SK-N-SH (cell line): Measurements from ENCODE around the gene MUC2. TPM values are rescaled to one million over a fixed set of nuclear protein-coding genes. Genes with fewer than 3 reads are reported as not detected.

Source experiments
- CTCF ChIA-PET: fragments of 300-600, 350-600 bp; formaldehyde crosslinking; extraction: SDS; loops from one replicate; lab custom pipeline; 2021; lab: Yijun Ruan, JAX
- POLR2A ChIA-PET: fragments of 350-600 bp; sonication (Branson Sonifier 250); formaldehyde crosslinking; extraction: SDS; loops from one replicate; lab custom pipeline; 2020; ENCODE audit warnings: antibody characterized with exemption, inconsistent platforms; lab: Yijun Ruan, JAX
- DNase-seq: peaks from one replicate; pipeline ENCODE4 v3.0.0; 2012
- H2AFZ ChIP-seq: fragments of 200-600 bp; sonication (generic); 2 replicates; pipeline ENCODE4 v1.8.1; 2016; ENCODE audit warnings: antibody characterized with exemption, mild to moderate bottlenecking, low read depth
- H3F3A ChIP-seq: fragments of 200-600 bp; sonication (generic); replicated peaks from 2 replicates; pipeline ENCODE3; 2016; ENCODE audit warnings: antibody characterized with exemption, mild to moderate bottlenecking; ENCODE audit not compliant: insufficient read depth
- H3K27ac ChIP-seq, 2 experiments: fragments of 200-500 bp in 1 of 2; fragments of 200-600 bp in 1 of 2; sonication (Bioruptor generic) in 1 of 2; sonication (generic), shearing (Covaris generic) in 1 of 2; 2 replicates each; pipeline versions ENCODE4 v1.5.1 to v1.6.1; 2014 to 2016; ENCODE audit warnings: low read depth in 2 of 2, inconsistent platforms in 1 of 2, low read length in 1 of 2, mild to moderate bottlenecking in 1 of 2, mixed read lengths in 1 of 2
- H3K27me3 ChIP-seq: fragments of 200-600 bp; sonication (generic), shearing (Covaris generic); 2 replicates; pipeline ENCODE4 v1.6.1; 2016; ENCODE audit warnings: mixed run types; ENCODE audit not compliant: insufficient read depth
- H3K36me3 ChIP-seq, 2 experiments: fragments of 200-500 bp in 1 of 2; fragments of 200-600 bp in 1 of 2; sonication (Bioruptor generic) in 1 of 2; sonication (generic) in 1 of 2; replicated peaks in 1 of 2; 2 replicates each; pipeline versions ENCODE3 to v1.5.1; 2014 to 2016; ENCODE audit warnings: low read length in 1 of 2, mild to moderate bottlenecking in 1 of 2; ENCODE audit not compliant: insufficient read depth in 2 of 2, control insufficient read depth in 1 of 2
- H3K4me1 ChIP-seq, 2 experiments: fragments of 200-500 bp in 1 of 2; fragments of 200-600 bp in 1 of 2; sonication (Bioruptor generic) in 1 of 2; sonication (generic), shearing (Covaris generic) in 1 of 2; 2 replicates each; pipeline versions ENCODE4 v1.5.1 to v1.6.1; 2014 to 2016; ENCODE audit warnings: low read depth in 1 of 2, low read length in 1 of 2, mixed run types in 1 of 2; ENCODE audit not compliant: insufficient read depth in 2 of 2, control insufficient read depth in 1 of 2
- H3K4me2 ChIP-seq: fragments of 200-600 bp; sonication (generic), shearing (Covaris generic); 2 replicates; pipeline ENCODE4 v1.6.1; 2017; ENCODE audit warnings: mixed run types
- H3K4me3 ChIP-seq, 2 experiments: fragments of 200-500 bp in 1 of 2; fragments of 200-600 bp in 1 of 2; sonication (Bioruptor generic) in 1 of 2; sonication (generic), shearing (Covaris generic) in 1 of 2; 2 replicates each; pipeline versions ENCODE4 v1.5.1 to v1.8.1; 2014 to 2016; ENCODE audit warnings: low read depth in 2 of 2, inconsistent platforms in 1 of 2, low read length in 1 of 2, mild to moderate bottlenecking in 1 of 2, mixed read lengths in 1 of 2, moderate library complexity in 1 of 2
- H3K79me2 ChIP-seq: fragments of 200-600 bp; sonication (generic); 2 replicates; pipeline ENCODE4 v1.8.1; 2017; ENCODE audit warnings: mild to moderate bottlenecking; ENCODE audit not compliant: insufficient read depth
- H3K9ac ChIP-seq: fragments of 200-600 bp; sonication (generic); 2 replicates; pipeline ENCODE4 v1.6.1; 2017; ENCODE audit warnings: mixed run types
- H3K9me2 ChIP-seq: fragments of 200-600 bp; sonication (generic); 2 replicates; pipeline ENCODE4 v1.6.1; 2017; ENCODE audit warnings: mixed run types
- H3K9me3 ChIP-seq: fragments of 200-600 bp; sonication (generic); 2 replicates; pipeline ENCODE4 v1.6.1; 2017; ENCODE audit warnings: mixed run types, mild to moderate bottlenecking, moderate library complexity
- H4K20me1 ChIP-seq: fragments of 200-600 bp; sonication (generic); 2 replicates; pipeline ENCODE4 v1.6.1; 2017; ENCODE audit warnings: mild to moderate bottlenecking, mixed run types; ENCODE audit not compliant: insufficient read depth
- CHD2 ChIP-seq: fragments of 150-350 bp; IDR thresholded peaks from 2 replicates; pipeline ENCODE4 v1.6.1; 2018; ENCODE audit warnings: low read length; ENCODE audit not compliant: partially characterized antibody
- ELF1 ChIP-seq: IDR thresholded peaks from 2 replicates; pipeline ENCODE4 v1.4.0; 2012
- FOSL2 ChIP-seq: IDR thresholded peaks from 2 replicates; pipeline ENCODE4 v1.4.0; 2012; ENCODE audit warnings: low read depth, mild to moderate bottlenecking, moderate library complexity, borderline replicate concordance
- FOXJ3 ChIP-seq: sonication (generic); formaldehyde crosslinking; IDR thresholded peaks from 2 replicates; pipeline ENCODE4 v1.5.1; 2020; ENCODE audit warnings: mild to moderate bottlenecking, missing genetic modification reagents
- FOXM1 ChIP-seq: IDR thresholded peaks from 2 replicates; pipeline ENCODE4 v1.4.0; 2012; ENCODE audit warnings: low read depth, mild to moderate bottlenecking
- GABPA ChIP-seq: IDR thresholded peaks from 2 replicates; pipeline ENCODE4 v1.4.0; 2012; ENCODE audit warnings: low read depth, mild to moderate bottlenecking
- GATA2 ChIP-seq: sonication (generic); formaldehyde crosslinking; IDR thresholded peaks from 2 replicates; pipeline ENCODE4 v1.5.0; 2020; ENCODE audit warnings: mild to moderate bottlenecking, missing genetic modification reagents
- IRF3 ChIP-seq: fragments of 150-350 bp; IDR thresholded peaks from 2 replicates; pipeline ENCODE4 v1.6.1; 2016; ENCODE audit warnings: mild to moderate bottlenecking, low read depth, low read length
- JUND ChIP-seq: IDR thresholded peaks from 2 replicates; pipeline ENCODE4 v1.4.0; 2012
- MAX ChIP-seq: IDR thresholded peaks from 2 replicates; pipeline ENCODE4 v1.4.0; 2012; ENCODE audit warnings: low read depth
- MXI1 ChIP-seq: IDR thresholded peaks from 2 replicates; pipeline ENCODE4 v1.6.1; 2012; ENCODE audit warnings: mild to moderate bottlenecking, low read depth, low read length, improper control_type of control experiment
- POLR2AphosphoS5 ChIP-seq: IDR thresholded peaks from 2 replicates; pipeline ENCODE4 v1.6.1; 2012; ENCODE audit warnings: low read depth, low read length
- RCOR1 ChIP-seq: fragments of 150-350 bp; IDR thresholded peaks from 2 replicates; pipeline ENCODE4 v1.6.1; 2017; ENCODE audit warnings: antibody characterized with exemption, low read length
- RFX5 ChIP-seq: IDR thresholded peaks from 2 replicates; pipeline ENCODE4 v1.6.1; 2012; ENCODE audit warnings: mild to moderate bottlenecking, improper control_type of control experiment, low read length
- SMC3 ChIP-seq: IDR thresholded peaks from 2 replicates; pipeline ENCODE4 v1.6.1; 2012; ENCODE audit warnings: low read depth, low read length, improper control_type of control experiment
- TAF1 ChIP-seq: IDR thresholded peaks from 2 replicates; pipeline ENCODE4 v1.6.1; 2012; ENCODE audit warnings: low read depth, mild to moderate bottlenecking, low read length, moderate library complexity, borderline replicate concordance
- WGBS: methylation state at CpG from one replicate; pipeline ENCODE4 v1.1.6; 2017; ENCODE audit warnings: low lambda C conversion rate; 5-methylcytosine and 5-hydroxymethylcytosine counted together
- polyA plus RNA-seq, 3 experiments: library from polyadenylated mRNA; depleted of rRNA; stranded (reverse); fragments of >200 nt; gene quantifications; 2 replicates each; pipeline ENCODE4 v1.2.3, GENCODE V29; 2012
- TF ChIP-seq, protein P1 (sequence below): IDR thresholded peaks from 2 replicates; pipeline ENCODE4 v1.4.0; 2012; ENCODE audit warnings: low read depth, borderline replicate concordance

MUC2 gene
- polyA plus RNA-seq, 1 of the 3 experiments (the other 2 are of a cell fraction), result not detected

DNA sequence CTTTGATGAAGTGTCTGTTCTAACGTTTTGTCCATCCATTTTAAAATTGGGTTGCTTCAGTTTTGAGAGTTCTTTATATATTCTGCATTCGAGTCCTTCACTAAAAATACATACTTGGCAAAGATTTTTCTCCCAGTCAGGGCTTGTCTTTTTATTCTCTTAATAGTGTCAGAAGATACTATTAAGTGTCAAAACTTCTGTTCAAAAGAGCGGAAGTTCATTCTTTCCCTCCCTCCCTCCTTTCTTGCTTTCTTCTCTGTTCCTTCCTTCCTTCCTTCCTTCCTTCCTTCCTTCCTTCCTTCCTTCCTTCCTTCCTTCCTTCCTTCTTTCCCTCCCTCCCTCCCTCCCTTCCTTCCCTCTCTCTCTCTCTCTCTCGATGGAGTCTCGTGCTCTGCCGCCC lies 30.5 kb upstream of the MUC2 start:
- H3K27ac ChIP-seq, result no peak overlapping the region
- DNase-seq, result no peak
- CTCF ChIA-PET, result interaction anchor here (1.5 kb wide), 1 partner anchor 119 kb away, joined by 4 read pairs; the partner anchor contains the start of gene AP2A2
- whole genome bisulfite sequencing, result 47% methylated on average over 6 of the region's 6 CpGs
- H3F3A ChIP-seq, result no peaks in the 10 kb centered on the region
- H3K36me3 ChIP-seq, result no peaks in the 10 kb centered on the region
- TF ChIP-seq RCOR1, result no peak
- TF ChIP-seq MXI1, result no peak
- TF ChIP-seq IRF3, result no peak
- TF ChIP-seq ELF1, result no peak
- TF ChIP-seq JUND, result no peak
- no peak for TF ChIP-seq RFX5
- TF ChIP-seq, protein P1, sequence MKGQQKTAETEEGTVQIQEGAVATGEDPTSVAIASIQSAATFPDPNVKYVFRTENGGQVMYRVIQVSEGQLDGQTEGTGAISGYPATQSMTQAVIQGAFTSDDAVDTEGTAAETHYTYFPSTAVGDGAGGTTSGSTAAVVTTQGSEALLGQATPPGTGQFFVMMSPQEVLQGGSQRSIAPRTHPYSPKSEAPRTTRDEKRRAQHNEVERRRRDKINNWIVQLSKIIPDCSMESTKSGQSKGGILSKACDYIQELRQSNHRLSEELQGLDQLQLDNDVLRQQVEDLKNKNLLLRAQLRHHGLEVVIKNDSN, result no peak
- TF ChIP-seq FOXM1, result no peak
- no peak for TF ChIP-seq TAF1
- TF ChIP-seq GABPA, result no peak
- TF ChIP-seq FOXJ3, result no peak
- H2AFZ ChIP-seq, result no peak overlapping the region
- no peaks in the 10 kb centered on the region for H3K79me2 ChIP-seq
- H3K4me2 ChIP-seq, result no peak overlapping the region
- H3K9ac ChIP-seq, result no peak overlapping the region
- no peaks in the 10 kb centered on the region for H4K20me1 ChIP-seq
- POLR2A ChIA-PET, result no interaction called here
- H3K9me2 ChIP-seq, result no peaks in the 10 kb centered on the region
- H3K4me3 ChIP-seq, result no peak overlapping the region
- H3K4me1 ChIP-seq, result peaks cover 0 to 7% of the 10 kb centered on the region in 2 experiments; a peak in 1 of 4 replicates
- H3K9me3 ChIP-seq, result no peaks in the 10 kb centered on the region
- no peaks in the 10 kb centered on the region; the same call in 1 of the 2 replicates for H3K27me3 ChIP-seq

GRCh38 chr11:1047595-1048156 lies 27.0 kb upstream of the MUC2 start:
- no peaks in the 10 kb centered on the region for H3K79me2 ChIP-seq
- no peaks in the 10 kb centered on the region for H4K20me1 ChIP-seq
- H3K4me2 ChIP-seq, result no peak overlapping the region
- no peak for DNase-seq
- no peak overlapping the region for H3K4me3 ChIP-seq
- no peak overlapping the region for H3K27ac ChIP-seq
- H2AFZ ChIP-seq, result no peak overlapping the region
- ChIA-PET POLR2A (no interaction called here), CTCF (interaction anchor here (1.4 to 1.7 kb wide), 2 partner anchors 123 to 197 kb away, joined by 3 to 5 read pairs; no protein-coding TSS in a partner anchor)
- no peak for TF ChIP-seq FOSL2
- no peak for TF ChIP-seq TAF1
- no peak for TF ChIP-seq GATA2
- TF ChIP-seq POLR2AphosphoS5, result no peak
- TF ChIP-seq CHD2, result no peak
- TF ChIP-seq SMC3, result no peak
- no peak for TF ChIP-seq MAX
- TF ChIP-seq RCOR1, result no peak
- no peaks in the 10 kb centered on the region for H3K9me2 ChIP-seq
- H3K4me1 ChIP-seq, result peaks cover 0 to 3% of the 10 kb centered on the region in 2 experiments; a peak in 1 of 4 replicates
- no peaks in the 10 kb centered on the region for H3F3A ChIP-seq
- H3K9me3 ChIP-seq, result no peaks in the 10 kb centered on the region
- no peak overlapping the region for H3K9ac ChIP-seq
- no peaks in the 10 kb centered on the region for H3K36me3 ChIP-seq
- 56% methylated on average over 19 of the region's 22 CpGs for WGBS
- H3K27me3 ChIP-seq, result no peaks in the 10 kb centered on the region; the same call in 1 of the 2 replicates
